NCI-H1436 treated with DMSO at 0.1 percent for 48 hours (cell line): ENCODE measurements around the gene FAM131C.

Experiments
- DNase-seq: peaks from one replicate; lab custom pipeline; 2025; lab: John Stamatoyannopoulos, UW

FAM131C gene

DNA sequence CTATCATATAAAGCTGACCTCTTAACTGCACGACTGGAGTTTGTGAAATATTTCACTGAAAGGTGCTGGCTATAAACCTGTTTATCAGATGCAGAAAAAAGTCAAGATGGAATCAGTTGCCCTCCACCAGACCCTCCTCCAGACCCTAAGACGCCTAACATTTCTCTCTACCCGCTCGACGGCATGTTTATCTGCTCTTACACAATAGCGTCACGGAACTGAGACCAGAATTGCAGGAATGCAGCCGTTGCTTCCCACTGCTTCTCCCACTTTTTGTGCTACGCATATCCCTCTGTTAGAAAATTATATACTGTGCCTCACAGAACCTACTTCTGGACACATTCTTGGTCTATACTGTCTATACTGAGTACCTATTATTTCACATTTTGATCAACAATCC lies 28.2 kb upstream of the FAM131C start:
- no peak for DNase-seq

DNA sequence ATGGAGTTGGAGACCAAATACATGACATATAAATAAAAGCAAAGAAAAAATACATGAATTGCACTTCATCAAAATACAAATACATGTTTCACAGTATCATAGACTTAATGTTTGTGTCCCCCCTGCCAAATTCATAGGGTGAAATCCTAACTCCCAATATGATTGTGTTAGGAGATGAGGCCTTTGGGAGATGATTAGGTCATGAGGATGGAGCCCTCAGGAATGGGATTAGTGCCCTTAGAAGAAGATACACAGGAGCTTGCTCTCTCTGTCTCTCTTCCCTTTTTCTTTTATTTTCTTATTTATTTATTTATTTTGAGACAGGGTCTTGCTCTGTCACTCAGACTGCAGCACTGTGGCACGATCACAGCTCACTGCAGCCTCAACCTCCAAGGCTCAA lies 26.0 kb upstream of the FAM131C start:
- DNase-seq, result no peak

- no peak for DNase-seq
Measured at GRCh38 chr1:16095447-16095846, 22.0 kb upstream of the FAM131C start.

DNA sequence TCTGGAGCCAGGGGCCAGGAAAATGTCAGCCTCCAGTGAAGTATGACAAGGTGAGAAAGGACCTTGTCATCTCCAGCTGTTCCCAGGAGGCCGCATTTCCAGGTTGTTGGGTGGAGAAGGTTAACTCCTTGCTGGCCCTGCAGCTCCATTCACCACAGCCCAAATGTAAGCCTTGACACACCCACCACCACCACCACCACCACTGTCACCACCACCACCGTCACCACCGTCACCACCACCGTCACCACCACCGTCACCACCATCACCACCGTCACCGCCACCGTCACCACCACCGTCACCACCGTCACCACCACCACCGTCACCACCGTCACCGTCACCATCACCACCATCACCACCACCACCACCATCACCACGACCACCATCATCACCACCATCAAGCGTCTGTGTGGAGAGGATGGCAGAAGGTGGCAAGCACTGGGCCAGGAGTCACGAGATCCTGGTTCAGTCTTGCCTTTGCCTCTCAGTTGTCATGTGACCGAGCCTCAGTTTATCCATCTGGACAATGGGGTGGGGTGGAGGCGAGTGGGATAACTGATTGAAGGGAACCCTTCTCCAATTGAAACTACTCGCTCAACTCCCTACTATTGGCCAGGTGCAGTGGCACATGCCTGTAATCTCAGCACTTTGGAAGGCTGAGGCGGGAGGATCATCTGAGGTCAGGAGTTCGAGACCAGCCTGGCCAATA lies 21.2 kb upstream of the FAM131C start:
- no peak for DNase-seq

DNA sequence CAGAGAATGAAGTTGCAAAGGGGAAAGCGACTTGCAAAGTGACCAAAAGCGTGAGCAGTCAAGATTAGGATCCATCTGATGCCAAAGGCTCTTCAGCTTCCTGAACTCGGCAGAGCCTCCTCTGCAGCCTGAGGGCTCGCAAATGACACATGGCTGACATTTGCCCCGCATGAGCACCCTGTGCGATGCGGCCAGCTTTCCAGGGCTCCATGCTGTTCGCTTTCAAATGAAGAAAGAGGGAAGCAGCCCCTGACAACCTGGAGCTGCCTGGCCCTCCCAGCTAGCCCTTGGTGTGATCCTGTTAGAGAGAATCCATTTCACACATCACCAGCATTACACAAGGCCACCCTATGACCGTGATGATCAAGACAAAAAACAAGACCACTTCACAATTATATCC lies 20.2 kb upstream of the FAM131C start:
- no peak for DNase-seq

GRCh38 chr1:16092923-16093511 lies 19.6 kb upstream of the FAM131C start:
- no peak for DNase-seq

- DNase-seq, result no peak
Measured at GRCh38 chr1:16092097-16092922, 18.9 kb upstream of the FAM131C start.

DNA sequence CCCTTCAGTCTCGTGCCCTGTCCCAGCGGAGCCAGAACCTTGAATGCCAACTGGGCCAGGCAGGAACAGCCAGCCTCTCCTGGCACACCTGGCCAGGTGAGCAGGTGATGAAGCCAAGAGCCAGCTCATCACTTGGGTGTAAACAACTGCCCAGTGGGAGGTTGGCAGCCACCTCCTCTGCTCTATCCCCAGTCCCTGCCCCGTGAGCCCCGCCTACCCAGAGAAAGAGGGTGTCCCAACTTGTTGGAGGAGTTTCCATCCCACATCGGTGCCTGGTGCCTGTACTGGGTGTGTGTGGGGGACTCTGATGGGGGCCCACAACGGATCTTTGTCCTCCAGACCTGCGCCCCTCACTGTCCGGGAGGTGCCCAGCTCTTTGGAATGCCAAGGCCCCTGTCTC lies 17.8 kb upstream of the FAM131C start:
- DNase-seq, result no peak

- no peak for DNase-seq
Measured at GRCh38 chr1:16090076-16090826, 16.8 kb upstream of the FAM131C start.

- no peak for DNase-seq
Measured at GRCh38 chr1:16088996-16089395, 15.5 kb upstream of the FAM131C start.

DNA sequence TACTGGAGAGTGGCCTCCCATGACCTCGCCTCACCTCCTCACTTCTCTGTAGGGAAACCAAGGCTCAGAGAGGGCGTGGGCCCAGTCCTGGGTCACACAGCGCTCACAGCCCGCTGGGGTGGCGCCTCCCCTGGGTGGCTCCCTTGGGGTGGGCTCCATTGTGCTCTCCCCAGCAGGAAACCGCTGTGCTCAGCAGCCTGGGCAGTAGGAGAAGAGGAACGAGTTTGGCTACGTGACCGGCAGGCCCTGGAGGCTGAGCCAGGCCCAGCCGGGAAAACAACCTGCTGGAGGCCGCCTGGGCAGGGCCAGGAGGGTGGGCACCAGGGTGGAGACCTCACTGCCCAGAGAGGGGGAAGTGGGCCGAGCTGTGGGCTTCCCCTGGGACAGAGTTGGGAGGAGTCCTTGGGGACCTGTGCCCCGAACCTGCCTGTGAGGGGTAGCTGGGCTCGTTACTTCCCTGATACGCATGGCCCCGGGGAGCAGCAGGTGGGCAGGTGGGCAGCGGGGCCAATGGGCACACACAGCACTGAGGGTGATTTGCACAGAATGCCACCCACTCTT lies 15.0 kb upstream of the FAM131C start:
- DNase-seq, result no peak

- DNase-seq, result no peak
Measured at GRCh38 chr1:16087733-16088132, 14.3 kb upstream of the FAM131C start.

- no peak for DNase-seq
Measured at GRCh38 chr1:16085522-16085921, 12.1 kb upstream of the FAM131C start.

GRCh38 chr1:16083486-16083885 lies 10.0 kb upstream of the FAM131C start:
- DNase-seq, result no peak

- no peak for DNase-seq
Measured at GRCh38 chr1:16082283-16083038, 9.0 kb upstream of the FAM131C start.

- DNase-seq, result no peak
Measured at GRCh38 chr1:16081636-16082035, 8.2 kb upstream of the FAM131C start.

GRCh38 chr1:16080422-16081150 lies 7.1 kb upstream of the FAM131C start:
- no peak for DNase-seq

- DNase-seq, result peak; percentile 33
Measured at GRCh38 chr1:16078925-16079656, 5.6 kb upstream of the FAM131C start.

- DNase-seq, result no peak
Measured at GRCh38 chr1:16077406-16078245, 4.2 kb upstream of the FAM131C start.
